ENCODE data around the gene FYCO1.
A peak's percentile ranks its signal among the peaks of the same experiment; 100 is the strongest.
"Not testable (repeated sequence)": the region's sequence is repeated elsewhere in the genome, so short reads cannot be mapped to it uniquely, and the experiment has no call there.

Gene FYCO1

DNA sequence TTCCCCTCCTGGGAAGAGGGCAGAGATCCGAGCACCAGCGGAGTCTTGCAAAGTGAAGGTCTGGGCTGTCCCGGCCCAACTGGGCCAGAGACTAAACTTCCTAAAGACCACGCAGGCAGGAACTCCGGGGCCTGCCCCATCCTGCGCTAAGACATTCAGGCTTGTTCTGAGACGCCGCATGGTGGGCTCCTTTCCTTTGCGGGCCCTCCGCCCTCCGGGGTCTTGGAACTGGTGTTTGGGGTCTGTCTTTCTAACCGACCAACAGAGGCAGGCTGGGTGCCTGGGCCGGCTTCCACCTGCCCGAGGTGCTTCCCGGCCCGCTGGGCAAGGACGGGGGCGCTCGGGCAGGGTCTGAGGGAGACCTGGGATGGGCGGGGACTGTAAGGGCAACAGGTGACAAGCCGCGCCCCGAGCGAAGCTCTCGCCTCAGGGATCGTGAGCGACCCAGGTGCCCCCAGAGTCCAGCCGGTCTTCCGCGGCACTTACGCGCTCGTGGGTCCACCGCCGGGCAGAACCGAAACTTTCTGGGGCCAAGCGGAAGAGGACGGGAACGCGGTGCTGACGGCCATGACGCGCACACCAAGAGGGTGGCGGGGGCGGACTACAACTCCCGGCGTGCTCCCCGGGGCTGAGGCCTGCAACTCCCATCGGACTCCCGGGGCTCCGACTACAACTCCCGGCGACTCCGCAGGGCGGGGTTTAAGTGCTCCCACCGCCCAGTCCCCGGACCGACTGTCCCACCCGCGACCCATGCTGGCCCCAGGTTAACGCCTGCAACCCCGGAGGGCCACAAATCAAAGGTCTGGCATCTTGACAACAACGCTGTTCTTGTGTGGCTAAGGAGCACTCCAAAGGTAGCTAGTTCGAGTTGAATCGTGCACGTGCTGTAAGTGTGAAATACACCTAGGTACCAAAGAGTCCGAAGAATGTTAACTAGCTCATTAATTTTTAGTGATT, at the start of gene FYCO1:
FYCO1 (minus strand) TSS at position 589 of the 957 bp plus-strand sequence. CDS start 10,914 bp downstream, outside the sequence.
- DNase-seq (ENCODE audit: extremely low read depth in 1 of 2, low read depth in 1 of 2), result peak; percentile 72 to 87

DNA sequence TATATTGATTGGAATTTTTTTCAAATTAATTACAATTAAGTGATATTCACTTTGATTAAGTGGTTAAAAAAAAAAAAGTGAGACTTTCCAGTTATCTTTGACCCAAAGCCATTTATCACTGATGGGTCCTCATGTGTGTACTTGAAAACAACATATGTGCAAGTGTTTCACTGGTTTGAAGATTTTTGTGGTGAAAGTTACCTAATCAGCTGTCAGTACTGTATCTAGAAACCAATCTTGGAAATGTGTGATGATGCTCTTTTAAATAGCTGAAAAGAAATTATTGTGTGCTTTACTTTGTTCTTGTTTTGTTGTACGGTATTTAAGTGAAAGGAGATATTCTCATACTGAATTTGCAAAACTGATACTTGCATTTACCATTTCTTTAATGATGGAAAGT, 43.3 kb upstream of the FYCO1 start:
- no peak for DNase-seq (ENCODE audit: extremely low read depth in 1 of 2, low read depth in 1 of 2)

DNA sequence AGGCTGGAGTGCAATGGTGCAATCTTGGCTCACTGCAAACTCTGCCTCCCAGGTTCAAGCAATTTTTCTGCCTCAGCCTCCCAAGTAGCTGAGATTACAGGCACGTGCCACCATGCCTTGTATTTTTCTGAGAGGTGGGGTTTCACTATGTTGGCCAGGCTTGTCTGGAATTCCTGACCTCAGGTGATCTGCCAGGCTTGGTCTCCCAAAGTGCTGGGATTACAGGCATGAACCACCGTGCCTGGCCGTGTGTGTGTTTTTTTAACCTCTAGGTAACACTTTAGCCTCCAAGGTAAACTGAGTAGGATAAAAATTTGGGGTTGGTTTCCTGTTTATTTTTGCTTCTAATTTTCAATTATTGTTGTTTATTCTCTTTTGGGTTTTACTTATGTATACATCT, 42.4 kb upstream of the FYCO1 start:
- DNase-seq (ENCODE audit: extremely low read depth in 1 of 2, low read depth in 1 of 2), result not testable (repeated sequence)

DNA sequence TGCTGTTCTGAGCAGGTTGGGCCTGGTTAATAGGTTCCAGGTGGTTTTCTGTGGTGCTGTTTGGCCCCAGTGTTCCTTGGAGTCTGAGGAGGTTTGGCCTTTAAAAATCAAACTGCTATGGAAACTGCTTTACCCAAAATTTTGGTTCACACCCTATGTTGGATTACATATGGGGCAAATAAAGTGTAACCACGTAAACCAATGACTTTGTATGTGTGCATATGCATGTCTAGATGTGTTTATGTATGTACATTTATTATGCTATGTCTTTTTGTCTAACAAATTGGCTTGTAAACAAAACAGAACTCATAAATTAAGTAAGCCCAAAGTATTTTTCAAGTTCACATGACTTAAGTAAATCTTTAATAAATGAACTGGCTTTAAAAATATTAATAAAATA, 40.6 kb upstream of the FYCO1 start:
- no peak for DNase-seq (ENCODE audit: extremely low read depth in 1 of 2, low read depth in 1 of 2)

DNA sequence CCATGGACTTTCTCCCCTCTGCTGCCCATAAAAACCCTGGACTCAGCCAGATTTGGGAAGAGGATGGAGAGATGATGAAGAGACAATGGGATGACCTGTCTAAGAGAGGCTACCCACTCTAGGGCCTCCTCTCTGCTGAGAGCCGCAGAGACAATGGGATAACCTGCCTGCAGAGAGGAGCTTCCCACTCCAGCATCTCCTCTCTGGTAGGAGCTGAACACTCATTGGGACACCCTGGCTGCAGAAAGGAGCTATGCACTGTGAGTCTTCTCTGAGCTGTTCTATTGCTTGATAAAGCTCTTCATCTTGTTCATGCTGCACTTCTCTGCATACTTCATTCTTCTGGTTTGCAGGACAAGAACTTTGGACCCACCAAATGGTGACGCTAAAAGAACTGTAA, 36.1 kb upstream of the FYCO1 start:
- no peak for DNase-seq (ENCODE audit: extremely low read depth in 1 of 2, low read depth in 1 of 2)

DNA sequence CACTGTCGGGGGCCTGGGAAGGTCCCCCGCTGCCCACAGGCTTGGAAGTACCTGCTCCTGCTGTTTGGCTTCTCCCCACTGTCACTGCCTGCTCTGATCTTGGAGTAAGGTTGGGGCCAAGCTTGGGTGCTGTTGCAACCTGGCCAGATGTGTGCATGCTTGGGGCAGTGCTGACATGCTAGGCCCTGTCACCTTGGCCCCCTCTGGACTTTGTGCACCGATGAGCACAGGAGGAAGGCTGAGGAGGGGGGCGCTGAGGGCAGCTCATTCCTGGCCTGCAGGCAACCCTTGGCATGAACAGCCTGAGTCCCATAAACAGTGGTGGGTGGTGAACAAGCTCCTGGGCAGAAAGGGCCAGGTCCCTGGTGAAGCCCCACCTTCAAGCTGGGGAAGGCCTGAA, 35.6 kb upstream of the FYCO1 start:
- DNase-seq (ENCODE audit: extremely low read depth in 1 of 2, low read depth in 1 of 2), result no peak

DNA sequence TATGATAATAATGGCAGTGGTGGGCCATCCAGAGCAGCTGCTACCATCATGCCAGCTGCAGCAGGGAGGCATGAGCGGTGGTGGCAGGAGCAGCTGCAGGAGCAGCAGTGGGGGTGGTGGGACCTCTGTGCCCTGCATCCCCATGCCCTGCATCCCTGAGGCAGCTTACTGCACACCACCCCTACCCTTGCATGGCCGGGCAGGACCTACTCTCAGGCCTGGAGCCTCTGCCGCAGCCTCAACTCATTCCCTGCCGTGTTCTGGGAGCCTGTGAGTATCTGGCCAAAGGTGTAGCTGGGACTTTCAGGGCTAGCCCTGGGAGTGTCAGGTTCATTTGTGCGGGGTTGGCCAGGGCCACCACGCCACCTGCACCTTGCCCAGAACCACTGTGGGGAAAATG, 35.0 kb upstream of the FYCO1 start:
- no peak for DNase-seq (ENCODE audit: extremely low read depth in 1 of 2, low read depth in 1 of 2)

DNA sequence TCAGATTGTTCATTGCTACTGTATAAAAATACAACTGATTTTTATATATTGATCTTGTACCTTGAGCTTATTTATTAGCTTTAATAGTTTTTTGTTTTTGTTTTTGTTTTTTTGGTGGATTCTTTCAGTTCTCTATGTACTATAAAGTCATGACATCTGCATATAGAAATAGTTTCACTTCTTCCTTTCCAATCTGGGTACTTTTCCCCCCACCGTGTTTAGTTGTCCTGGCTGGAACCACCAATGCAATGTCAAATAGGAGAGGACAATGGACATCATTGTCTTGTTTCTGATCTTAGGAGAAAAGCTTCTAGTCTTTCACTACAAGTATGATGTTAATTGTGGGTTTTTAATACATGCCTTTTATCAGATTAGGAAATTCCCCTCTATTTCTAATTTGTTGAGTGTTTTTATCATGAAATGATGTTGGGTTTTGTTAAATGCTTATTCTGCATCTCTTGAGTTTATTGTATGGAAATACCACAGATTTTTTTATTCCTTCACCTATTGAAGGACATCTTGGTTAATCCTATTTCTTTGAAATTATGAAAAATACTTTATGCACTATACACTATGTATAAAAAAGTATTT, 34.4 kb upstream of the FYCO1 start:
- DNase-seq (ENCODE audit: extremely low read depth in 1 of 2, low read depth in 1 of 2), result no peak

DNA sequence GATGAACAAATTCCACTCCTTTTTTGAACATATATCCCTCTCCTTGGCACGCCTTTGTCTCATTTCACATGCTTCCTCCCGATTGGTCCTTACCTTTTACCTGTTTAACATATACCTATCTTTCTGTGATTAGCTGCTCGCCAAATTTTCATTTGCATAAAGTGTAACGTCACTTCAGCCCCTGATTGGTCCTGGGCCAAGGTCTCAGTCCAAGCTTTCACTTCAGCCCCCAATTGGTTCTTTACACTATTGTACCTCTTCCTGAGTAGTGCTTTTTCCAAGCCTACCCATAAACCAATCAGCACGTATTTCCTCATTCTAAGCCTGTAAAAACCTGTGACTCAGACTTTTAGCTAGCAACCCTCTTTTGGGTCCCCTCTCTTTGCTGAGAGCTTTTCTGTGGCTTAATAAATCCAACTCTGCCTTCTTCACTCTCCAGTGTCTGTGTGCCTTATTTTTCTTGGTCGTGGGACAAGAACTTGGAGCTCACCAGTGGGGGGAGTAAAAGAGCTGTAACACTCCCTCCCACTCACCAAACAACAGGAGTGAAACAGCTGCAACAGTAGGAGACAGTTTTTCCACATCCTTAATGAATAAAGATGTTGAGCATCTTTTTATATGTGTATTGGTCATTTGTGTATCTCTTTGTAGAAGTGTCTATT, 32.2 kb upstream of the FYCO1 start:
- no peak for DNase-seq (ENCODE audit: extremely low read depth in 1 of 2, low read depth in 1 of 2)

DNA sequence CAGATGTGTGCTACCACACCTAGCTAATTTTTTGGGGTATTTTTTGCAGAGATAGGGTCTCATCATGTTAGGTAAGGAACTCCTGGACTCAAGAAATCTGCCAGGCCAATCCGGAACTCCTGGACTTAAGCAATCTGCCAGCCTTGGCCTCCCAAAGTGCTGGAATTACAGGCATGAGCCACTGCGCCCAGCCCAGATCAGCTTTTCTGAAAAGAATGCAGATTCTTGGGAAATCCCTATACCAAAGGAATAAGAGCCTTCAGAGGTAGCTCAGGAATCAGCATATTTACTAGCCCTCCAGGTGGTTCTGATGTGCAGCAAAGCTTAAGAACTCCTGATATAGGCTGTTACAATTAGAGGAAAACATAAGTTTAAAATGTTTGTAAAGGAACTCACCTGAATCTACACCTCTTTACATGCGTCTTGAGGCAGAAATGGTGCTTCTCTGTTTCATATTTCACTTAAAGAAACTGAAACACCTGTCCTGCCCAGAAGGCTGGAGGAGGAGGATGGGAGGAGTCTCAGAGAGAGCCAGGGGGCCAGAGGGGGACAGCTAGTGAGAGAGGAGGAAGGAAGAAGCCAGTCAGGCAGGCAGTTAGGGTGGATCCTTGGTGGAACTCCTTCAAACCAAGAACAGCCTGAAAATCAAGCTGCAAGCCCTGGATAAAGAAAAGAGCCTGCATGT, 31.5 kb upstream of the FYCO1 start, which contains the start of gene XCR1:
XCR1 (minus strand) TSS at position 463 of the 685 bp plus-strand sequence. CDS start 5,536 bp downstream, outside the sequence.
- no peak for DNase-seq (ENCODE audit: extremely low read depth in 1 of 2, low read depth in 1 of 2)

DNA sequence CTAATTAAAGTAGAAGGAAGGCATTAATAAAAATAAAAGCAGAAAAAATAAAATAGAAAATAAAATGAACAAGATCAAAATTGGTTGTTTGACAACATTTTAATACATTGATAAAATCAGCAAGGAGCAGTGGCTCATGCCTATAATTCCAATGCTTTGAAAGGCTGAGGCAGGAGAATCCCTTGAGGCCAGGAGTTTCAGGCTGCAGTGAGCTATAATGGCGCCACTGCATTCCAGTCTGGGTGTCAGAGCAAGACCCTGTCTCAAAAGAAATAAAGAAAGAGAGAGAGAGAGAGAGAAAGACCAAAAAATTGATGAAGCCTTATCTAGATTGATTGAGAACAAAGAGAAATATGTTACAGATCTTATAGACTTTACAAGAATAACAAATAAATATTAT, 29.5 kb upstream of the FYCO1 start:
- no peak for DNase-seq (ENCODE audit: extremely low read depth in 1 of 2, low read depth in 1 of 2)

DNA sequence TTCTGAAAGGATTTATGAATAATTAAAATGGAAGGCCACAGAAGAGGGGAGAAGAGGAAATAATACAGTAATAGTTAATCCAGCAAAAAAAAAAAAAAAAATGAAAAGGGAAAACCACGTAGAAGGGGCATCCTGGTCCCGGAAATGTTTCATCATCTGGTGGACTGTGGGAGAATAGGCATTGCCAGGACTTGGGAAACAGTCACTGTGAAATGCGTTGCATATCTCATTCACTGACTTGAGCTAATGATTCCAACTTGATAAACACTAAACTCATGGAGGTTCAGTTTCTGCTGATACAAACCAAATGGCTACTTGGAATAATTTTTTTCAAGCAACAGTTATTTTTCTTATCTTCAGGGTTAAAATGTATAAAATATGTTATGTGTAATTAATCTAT, 28.5 kb upstream of the FYCO1 start:
- DNase-seq (ENCODE audit: extremely low read depth in 1 of 2, low read depth in 1 of 2), result no peak

DNA sequence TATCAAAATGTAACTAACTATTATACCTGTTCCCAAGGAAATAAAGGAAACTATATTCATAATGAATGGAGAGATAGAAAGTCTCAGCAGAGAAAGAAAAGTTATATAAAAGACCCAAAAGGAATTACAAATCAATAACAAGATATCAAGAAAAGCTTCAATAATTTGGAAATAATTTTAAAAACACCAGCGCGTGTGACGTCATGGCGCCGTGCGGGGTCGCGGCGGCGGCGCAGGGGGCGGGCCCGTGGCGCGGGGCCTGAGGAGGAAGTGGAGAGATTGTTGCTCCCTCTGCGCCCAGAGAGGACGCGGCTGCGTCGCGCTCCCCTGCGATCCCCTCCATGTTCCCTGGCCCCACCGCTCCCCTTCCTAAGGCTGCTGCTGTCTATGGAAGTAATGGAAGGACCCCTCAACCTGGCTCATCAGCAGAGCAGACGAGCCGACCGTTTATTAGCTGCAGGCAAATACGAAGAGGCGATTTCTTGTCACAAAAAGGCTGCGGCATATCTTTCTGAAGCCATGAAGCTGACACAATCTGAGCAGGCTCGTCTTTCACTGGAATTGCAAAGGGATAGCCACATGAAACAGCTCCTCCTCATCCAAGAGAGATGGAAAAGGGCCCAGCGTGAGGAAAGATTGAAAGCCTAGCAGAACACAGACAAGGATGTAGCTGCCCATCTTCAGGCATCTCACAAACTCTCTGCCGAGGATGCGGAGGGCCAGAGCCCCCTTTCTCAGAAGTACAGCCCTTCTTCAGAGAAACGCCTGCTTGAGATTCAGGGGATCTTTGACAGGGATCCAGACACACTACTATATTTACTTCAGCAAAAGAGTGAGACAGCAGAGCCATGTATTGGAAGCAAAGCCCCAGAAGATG, 27.5 kb upstream of the FYCO1 start:
- DNase-seq (ENCODE audit: extremely low read depth in 1 of 2, low read depth in 1 of 2), result no peak

DNA sequence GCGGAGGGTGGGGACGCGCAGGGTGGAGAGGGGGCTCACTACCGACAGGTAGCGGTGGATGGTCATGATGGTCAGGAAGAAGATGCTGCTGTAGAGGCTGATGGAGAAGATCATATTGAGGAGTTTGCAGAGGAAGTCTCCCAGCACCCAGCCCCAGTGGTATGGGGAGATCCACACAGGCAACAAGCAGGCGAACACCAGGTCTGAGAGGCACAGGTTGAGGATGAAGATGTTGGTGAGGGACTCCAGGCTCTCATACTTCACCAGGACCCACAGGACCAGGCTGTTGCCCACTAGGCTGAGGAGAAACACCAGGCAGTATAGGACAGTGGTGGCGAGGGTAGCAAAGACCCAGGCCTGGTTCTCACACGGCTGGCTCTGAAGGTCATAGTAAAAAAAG, 25.9 kb upstream of the FYCO1 start:
- DNase-seq (ENCODE audit: extremely low read depth in 1 of 2, low read depth in 1 of 2), result no peak

DNA sequence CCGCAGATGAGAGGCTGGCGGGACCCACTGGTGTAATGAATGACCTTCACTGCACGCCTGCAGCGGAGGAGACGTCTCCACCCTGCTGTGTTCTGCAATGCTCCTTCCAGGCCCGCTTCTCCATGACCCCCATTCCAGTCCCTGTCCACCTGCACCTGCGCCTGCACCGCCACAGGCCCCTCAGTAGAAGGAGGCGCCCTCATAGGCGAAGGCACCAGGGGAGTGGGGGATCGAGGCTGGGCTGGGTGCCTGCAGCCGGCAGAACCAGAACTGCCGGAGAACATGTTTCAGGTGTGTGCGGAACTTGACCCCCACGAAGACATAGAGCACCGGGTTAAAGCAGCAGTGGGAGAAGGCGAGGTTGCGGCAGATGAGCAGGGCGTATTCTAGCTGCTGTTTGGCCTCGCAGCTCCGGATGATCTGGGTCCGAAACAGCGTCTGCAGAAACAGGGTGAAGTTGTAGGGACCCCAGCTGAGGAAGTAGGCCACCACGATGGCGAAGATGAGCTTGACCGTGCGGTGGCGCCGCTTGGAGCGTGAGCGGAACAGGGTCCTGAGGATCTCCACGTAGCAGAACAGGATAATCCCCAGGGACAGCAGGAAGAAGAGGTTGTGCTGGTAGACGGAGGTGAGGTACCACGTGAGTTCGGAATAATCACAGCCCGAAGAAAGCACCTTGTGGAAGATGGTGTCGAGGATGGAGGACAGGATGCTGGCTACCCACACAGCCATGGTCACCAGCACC, 25.3 kb upstream of the FYCO1 start:
- no peak for DNase-seq (ENCODE audit: extremely low read depth in 1 of 2, low read depth in 1 of 2)

DNA sequence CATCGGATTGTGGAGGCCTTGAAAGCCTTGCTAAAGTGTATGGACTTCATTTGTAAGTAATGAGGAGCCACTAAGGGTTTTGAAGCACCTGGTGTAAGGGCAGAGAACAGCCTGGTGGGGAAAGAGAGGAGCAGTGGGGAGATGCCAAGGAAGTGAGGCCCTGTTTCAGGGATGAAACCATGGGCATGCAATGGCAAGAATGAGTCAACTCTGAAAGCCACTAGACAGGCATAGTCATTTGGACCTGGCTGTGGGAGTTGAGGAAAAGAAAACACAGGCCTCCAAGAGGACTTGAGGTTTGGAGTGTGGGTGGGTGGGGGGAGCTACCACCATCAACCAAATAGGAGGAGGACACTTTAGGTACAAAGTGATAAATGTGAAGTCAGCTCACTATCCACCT, 24.1 kb upstream of the FYCO1 start:
- peak; percentile 16 to 47 for DNase-seq (ENCODE audit: extremely low read depth in 1 of 2, low read depth in 1 of 2)

DNA sequence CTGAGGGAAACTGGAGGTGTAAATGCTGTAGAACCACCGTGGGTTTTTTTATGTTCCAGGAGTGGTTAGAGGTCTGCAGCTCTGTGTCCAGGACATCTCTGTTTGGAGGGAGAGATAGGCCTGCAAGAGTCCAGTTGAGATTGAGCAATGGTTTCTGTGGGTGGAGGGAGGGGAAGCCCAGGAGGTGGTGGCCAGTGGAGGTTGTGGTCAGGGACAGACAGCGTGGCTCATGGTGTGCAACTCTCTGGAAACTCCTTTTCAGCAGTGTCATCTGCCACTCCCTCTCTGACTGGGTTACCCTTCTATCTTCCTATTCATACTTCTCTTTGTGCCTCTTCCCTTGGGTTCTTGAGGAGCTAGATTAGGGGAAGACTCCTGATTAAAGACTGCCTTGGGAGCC, 22.1 kb upstream of the FYCO1 start:
- DNase-seq (ENCODE audit: extremely low read depth in 1 of 2, low read depth in 1 of 2), result no peak

DNA sequence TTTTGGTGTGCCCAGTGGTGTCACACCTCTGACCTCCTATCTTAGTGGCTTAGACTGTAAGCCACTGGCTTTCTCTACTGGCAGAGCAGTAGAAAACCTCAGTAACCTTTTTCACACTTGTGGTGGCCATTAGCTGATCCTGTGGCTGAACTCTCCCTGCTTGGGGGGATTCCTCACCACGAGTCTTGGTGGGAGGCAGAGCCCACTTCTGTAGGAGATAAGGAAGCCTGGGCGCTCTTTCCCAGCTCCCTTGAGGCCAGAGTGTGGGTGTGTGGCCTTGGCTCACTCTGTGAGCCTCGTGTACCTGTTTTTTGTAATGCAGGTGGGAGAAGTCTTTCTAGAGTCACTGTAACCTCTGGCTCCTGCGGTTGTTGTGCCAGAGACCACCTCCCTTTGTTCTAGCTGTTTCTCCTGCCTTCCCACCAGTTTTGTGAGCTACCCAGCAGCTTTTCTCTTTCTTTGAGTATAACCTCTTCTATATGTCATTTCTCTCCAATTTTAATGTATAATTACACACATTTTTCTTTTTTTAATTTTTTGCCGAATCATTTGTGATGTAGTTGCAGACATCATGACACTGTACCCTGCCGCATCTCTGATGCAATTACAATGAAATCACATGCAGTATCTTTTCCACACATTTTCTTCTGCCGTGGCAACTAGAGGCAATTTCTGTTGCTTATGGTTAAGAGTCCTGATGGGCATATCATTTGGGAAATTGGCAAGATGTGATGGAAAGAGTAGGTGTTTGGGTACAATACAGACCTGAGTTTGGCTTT, 17.9 kb upstream of the FYCO1 start:
- no peak for DNase-seq (ENCODE audit: extremely low read depth in 1 of 2, low read depth in 1 of 2)

DNA sequence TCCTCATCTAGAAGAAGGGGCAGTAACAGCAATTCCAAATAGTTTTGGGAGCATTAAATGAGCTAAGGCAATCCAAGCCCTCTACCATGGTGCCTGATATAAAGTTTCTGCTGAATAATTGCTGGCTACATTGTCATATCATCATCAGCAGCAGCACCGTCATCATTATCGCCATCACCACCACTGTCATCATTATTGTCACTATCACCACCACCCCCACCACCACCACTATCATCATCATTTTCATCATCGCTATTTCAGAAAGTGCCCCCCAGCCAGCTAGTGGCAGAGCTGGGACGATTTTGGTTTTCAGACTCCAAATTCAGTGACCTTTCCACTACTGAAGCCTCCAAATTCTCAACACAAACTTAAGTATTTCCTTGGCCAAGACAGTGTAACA, 16.6 kb upstream of the FYCO1 start:
- DNase-seq (ENCODE audit: extremely low read depth in 1 of 2, low read depth in 1 of 2), result no peak
